Measurements from ENCODE around the gene OPCML.

Gene OPCML

DNA sequence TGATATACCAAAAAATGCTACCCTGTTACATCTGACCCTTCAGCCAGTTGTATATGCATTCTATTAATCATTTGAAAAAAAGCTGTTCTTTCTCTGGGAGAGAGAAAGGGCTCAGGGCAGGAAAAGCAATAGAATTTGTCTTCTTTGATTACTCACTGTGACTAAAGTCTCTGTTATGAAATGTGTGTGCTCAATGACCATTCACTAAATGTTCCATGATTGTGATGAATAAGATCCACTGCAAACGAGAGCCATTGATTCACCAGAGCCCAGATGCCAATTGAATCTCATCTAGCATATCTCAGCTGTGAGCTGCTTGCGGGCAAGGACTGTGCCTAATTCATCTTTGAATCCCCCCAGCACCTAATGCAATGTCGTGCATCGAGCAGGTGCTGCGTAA, 184.3 kb downstream of the OPCML start:
- DNase-seq, result no peak

GRCh38 chr11:133346137-133346536, 186.2 kb downstream of the OPCML start:
- no peak for DNase-seq

GRCh38 chr11:133343951-133344350, 188.3 kb downstream of the OPCML start:
- DNase-seq, result no peak

- no peak for DNase-seq
Measured at GRCh38 chr11:133339495-133340140, 192.7 kb downstream of the OPCML start.

GRCh38 chr11:133338588-133338987, 193.7 kb downstream of the OPCML start:
- no peak for DNase-seq

GRCh38 chr11:133337951-133338418, 194.3 kb downstream of the OPCML start:
- DNase-seq, result no peak

- DNase-seq, result no peak
Measured at GRCh38 chr11:133337193-133337592, 195.1 kb downstream of the OPCML start.

- no peak for DNase-seq
Measured at GRCh38 chr11:133331031-133331430, 201.3 kb downstream of the OPCML start.

DNA sequence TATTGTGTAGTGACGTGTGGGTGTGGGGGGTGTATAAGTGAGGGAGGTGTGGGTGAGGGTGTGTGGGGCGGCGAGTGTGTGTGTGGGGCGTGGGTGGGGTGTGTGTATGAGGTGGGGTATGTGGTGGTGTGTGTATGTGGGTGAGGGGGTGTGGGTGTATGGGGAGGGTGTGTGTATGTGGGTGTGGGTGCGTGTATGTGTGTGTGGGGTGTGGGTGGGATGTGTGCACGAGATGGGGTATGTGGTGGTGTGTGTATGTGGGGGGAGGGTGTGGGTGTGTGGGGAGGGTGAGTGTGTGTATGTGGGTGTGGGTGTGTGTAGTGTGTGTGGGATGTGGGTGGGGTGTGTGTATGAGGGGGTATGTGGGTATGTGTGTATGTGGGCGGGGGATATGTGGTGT, 205.5 kb downstream of the OPCML start:
- DNase-seq, result no peak

DNA sequence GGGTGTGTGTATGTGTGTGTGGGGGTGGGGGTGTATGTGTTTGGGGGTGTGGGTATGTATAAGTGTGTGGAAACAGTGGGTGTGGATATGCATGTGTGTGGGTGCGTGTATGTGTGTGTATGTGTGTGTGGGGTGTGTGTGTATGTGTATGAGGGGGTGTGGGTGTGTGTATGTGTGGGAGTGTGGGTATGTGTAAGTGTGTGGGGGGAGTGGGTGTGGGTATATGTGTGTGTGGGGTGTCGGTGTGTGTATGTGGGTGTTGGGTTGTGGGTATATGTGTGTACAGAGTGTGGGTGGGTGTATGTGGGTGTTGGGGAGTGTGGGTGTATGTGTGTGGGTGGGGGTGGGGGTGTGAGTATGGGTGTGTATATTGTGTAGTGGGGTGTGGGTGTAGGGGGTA, 206.0 kb downstream of the OPCML start:
- DNase-seq, result no peak

DNA sequence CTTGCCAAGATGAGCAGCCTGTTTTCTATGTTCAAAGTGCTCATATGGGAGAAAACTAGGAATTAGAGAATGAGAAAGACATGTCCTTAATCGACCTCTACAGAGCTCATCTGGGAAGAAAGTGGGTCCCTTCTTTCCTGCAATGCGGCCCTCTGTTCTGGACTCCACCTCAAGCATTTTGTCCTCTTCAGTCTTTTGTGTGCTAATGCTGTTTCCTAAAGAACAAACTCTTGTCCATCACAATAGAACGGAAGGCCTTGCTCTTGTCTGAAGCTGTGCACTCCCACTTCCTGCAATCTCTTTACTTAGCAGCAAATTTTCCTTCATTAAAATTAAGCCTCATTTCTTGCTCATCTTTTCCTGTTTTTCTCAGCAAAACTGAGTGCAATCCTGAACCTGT, 206.6 kb downstream of the OPCML start:
- no peak for DNase-seq

DNA sequence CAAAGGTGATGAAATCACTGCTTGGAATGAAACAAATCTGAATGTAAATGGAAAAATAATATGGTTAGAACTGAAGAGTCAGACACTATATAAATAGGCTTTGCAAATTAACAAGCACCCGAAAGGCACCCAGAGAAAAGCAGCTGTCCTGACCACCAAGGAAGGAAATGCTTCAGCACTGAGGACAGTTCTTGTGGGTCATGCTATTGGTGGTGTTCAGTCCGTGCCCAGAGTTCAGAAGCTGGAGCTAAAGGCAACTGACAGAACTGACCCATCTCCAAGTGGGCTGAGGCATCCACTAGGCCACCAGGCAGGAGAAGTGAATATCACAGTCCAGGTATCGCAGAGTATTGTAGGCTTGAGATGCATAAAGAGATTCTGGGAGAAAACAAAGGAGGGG, 208.9 kb downstream of the OPCML start:
- no peak for DNase-seq

- no peak for DNase-seq
Measured at GRCh38 chr11:133318221-133318620, 214.1 kb downstream of the OPCML start.

GRCh38 chr11:133311230-133311629, 221.1 kb downstream of the OPCML start:
- no peak for DNase-seq

- DNase-seq, result no peak
Measured at GRCh38 chr11:133306019-133306418, 226.3 kb downstream of the OPCML start.

DNA sequence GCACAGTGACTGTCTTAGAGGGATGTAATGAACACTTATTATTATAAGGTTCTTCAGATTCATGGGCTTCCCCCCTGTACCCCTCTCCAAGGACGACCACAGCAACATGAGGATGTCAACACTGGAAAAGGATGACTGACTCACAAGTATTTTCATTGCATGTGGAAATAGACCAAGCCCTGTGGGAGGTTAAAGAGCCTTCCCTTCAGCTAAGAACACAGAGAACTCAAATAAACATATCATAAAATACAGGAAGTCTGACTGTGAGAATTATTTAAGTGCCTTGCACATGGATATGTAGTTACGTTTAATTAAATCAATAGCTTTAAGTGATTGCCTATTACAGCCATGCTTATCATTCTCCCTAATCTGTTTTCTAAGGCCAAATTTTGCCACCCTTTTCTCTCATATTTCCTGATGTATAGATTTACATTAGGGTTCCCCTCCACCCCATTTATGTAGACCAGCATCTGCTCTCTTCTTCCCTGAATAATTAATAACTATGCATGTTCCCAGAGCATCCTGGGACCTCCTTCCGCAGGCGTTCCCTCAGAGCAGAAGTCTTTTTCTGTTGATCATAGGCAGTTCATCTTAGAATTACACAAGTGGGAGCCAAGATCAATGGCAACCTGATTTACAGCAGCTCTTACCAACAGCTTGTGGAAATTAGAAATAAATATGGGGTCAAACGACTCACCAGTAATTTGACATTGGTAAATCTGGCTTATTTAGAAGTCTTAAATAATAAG, 226.9 kb downstream of the OPCML start:
- no peak for DNase-seq

- no peak for DNase-seq
Measured at GRCh38 chr11:133303262-133303661, 229.0 kb downstream of the OPCML start.

DNA sequence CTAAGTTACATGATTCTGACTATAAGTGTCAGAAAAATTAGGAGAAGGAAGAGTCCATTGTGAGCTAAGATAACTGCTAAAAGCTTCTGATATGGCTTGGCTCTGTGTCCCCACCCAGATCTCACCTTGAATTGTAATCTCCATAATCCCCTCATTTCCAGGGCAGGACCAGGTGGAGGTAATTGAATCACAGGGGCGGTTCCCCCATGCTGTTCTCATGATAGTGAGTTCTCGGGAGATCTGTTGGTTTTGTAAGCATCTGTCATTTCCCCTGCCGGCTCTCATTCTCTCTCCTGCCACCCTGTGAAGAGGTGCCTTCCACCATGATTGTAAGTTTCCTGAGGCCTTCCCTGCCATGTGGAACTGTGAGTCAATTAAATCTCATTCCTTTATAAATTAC, 230.2 kb downstream of the OPCML start:
- DNase-seq, result no peak

DNA sequence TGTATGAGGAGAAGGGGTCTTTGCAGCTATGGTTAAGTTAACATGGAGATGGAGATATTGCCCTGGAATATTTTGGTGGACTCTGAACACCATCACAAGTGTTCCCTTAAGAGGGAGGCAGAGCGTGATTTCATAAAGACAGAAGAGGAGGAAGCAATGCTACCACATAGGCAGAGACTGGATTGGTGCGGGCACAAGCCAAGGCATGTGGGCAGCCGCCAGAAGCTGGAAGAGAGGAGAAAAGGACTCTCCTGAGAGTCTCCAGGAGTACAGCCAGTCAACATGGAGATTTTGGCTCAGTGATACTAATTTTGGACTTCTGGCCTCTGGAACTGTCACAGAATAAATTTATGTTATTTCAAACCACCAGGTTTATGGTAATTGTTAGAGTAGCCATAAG, 231.6 kb downstream of the OPCML start:
- DNase-seq, result no peak

- no peak for DNase-seq
Measured at GRCh38 chr11:133291780-133292179, 240.5 kb downstream of the OPCML start.

- DNase-seq, result no peak
Measured at GRCh38 chr11:133285359-133285758, 246.9 kb downstream of the OPCML start.

- DNase-seq, result no peak
Measured at GRCh38 chr11:133284156-133284555, 248.1 kb downstream of the OPCML start.

DNA sequence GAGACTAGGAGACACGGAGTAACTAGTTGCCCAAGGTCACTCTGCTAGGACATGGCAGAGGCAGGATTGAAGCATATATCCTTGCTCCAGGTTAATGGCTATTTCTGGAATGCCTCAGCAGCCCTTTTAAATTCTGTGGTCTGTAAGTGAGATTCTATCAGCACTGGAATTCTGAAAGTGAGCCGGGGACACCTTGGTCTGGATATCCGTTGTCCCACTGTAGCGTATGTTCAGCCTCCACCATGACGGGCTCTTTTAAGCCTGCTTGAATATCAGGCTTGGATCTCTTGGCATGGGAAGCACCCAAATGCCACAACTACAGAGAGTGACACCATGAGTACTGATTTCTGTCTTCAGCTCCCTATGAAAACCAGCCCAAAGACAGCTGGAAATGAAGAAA, 254.4 kb downstream of the OPCML start:
- no peak for DNase-seq

DNA sequence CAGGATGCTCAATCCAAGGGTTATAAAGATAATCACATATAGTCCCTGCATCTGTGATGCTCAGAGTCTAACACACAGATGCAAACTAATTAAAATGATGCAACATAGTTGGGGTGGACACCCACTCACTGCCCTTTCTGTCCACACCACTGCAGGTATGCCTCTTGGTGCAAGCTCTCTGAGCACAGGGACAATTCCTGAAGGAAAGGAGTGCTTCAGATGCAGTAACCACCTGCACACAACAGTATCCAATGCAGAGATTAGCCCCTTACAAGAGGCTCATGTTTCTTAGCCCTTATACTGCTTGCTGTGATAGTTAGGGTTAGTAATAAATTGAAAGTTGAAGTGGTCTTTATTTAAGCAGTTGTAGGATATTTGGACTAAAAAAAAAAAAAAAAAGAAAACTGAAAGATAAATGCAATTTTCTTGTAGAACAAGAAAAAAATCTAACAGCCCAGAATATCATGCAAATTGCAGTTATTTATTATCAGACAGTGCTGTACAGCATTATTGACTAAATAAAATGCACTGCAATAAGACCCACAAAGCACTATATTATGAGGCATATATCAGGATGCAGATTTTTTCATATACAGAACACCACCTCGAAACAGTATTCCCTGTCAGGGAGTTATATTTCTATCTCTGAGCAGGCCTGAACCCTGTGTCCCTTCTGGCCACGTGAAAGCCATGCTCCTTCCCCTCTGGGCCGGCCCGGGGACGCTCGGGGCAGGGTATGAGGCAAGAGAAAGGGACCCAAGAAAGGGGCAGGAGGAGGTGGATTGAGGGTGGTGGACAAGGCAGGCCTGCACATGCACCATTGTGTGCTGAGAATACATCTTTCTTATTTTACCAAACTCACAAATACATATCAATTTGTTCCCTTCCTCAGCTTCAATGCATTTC, 260.2 kb downstream of the OPCML start:
- no peak for DNase-seq

All from EL (cell line).